Measurements from ENCODE around the gene PRR36.
A peak's percentile ranks its signal among the peaks of the same experiment; 100 is the strongest.

Gene PRR36

GRCh38 chr19:7868671-7869452 lies 5.3 kb downstream of the PRR36 start:
- H3K4me1 Mint-ChIP-seq, result peaks cover 22% of the 10 kb centered on the region
- DNase-seq, result peak; percentile 87
- H3K27me3 Mint-ChIP-seq (ENCODE audit: low read depth, poor library complexity), result peaks cover 66% of the 10 kb centered on the region
- no peaks in the 10 kb centered on the region for H3K36me3 Mint-ChIP-seq (ENCODE audit: low read depth)
- peak overlapping the region; percentile 67 for H3K4me3 Mint-ChIP-seq
- no peaks in the 10 kb centered on the region for H3K9me3 Mint-ChIP-seq
- peak; percentile 49 for TF ChIP-seq CTCF (IDR thresholded peaks at IDR 0.05)
- H3K27ac Mint-ChIP-seq, result no peak overlapping the region

DNA sequence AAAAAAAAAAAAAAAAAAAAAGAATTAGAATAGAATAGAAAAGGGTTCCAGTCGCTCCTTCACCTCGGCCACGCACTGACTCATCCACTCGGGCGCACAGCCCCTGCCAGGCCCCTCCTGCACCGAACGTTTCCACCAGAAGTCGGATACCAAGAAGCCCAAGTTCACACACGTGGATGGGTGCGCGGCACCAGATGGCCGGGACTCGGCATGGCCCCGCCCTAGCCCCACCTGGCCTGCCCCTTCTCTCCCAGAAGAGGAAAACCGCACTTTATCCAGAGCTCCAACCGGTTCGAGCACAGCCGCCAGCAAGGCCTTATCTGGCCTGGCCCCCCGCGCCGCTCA lies 5.9 kb downstream of the PRR36 start:
- Mint-ChIP-seq H3K36me3 (ENCODE audit: low read depth) (no peaks in the 10 kb centered on the region), H3K4me3 (no peak overlapping the region), H3K9me3 (no peaks in the 10 kb centered on the region), H3K27ac (no peak overlapping the region), H3K27me3 (ENCODE audit: low read depth, poor library complexity) (peaks cover 66% of the 10 kb centered on the region), H3K4me1 (peaks cover 22% of the 10 kb centered on the region)
- no peak for DNase-seq
- TF ChIP-seq CTCF (IDR thresholded peaks at IDR 0.05), result no peak

- no peak overlapping the region for H3K27ac Mint-ChIP-seq
Observed at GRCh38 chr19:7867092-7867844, 6.9 kb downstream of the PRR36 start.

DNA sequence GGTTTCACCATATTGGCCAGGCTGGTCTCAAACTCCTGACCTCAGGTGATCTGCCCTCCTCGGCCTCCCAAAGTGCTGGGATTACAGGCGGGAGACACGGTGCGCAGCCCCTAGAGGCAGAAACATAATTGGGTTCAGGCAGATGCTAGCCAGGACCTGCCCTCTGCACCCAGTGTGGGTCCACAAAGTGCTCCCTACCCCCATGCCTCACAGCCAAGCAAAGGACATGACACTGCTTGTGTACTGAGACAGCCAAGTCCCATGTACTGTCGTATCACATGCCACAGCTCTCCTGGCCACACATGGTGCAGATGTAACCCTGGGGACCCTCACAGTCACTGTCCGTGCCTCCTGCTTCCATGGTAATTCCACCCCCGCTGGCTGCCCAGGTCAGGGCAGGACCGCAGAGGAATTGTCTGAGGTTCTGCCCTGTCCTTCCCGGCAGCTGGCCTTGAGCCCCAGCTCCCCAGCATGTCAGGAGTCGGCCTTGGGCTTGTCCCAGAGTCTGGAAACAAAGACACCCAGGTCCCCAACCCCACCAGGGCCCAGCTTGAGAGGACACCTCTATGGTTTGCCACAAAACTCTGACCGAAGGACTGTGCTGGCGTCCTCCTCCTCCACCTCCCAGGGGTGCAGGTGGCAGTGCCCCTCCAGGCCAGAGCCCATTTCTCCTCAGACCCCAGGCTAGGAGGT lies 7.6 kb downstream of the PRR36 start:
- Mint-ChIP-seq H3K36me3 (ENCODE audit: low read depth) (no peaks in the 10 kb centered on the region), H3K27me3 (ENCODE audit: low read depth, poor library complexity) (peaks cover 68% of the 10 kb centered on the region), H3K27ac (no peak overlapping the region), H3K4me3 (no peak overlapping the region), H3K9me3 (no peaks in the 10 kb centered on the region), H3K4me1 (peaks cover 14% of the 10 kb centered on the region)
- no peak for DNase-seq
- no peak for TF ChIP-seq CTCF (IDR thresholded peaks at IDR 0.05)

More at GRCh38 chr19:7867092-7867844, 6.9 kb downstream of the PRR36 start:
- H3K4me3 Mint-ChIP-seq, result no peak overlapping the region
- peaks cover 21% of the 10 kb centered on the region for H3K4me1 Mint-ChIP-seq
- H3K9me3 Mint-ChIP-seq, result no peaks in the 10 kb centered on the region
- DNase-seq, result no peak
- no peaks in the 10 kb centered on the region for H3K36me3 Mint-ChIP-seq (ENCODE audit: low read depth)
- TF ChIP-seq CTCF (IDR thresholded peaks at IDR 0.05), result no peak
- peaks cover 68% of the 10 kb centered on the region for H3K27me3 Mint-ChIP-seq (ENCODE audit: low read depth, poor library complexity)

GRCh38 chr19:7865262-7865911 lies 8.8 kb downstream of the PRR36 start:
- Mint-ChIP-seq H3K27me3 (ENCODE audit: low read depth, poor library complexity) (peaks cover 76% of the 10 kb centered on the region), H3K4me3 (no peak overlapping the region), H3K9me3 (no peaks in the 10 kb centered on the region), H3K4me1 (peaks cover 10% of the 10 kb centered on the region), H3K36me3 (ENCODE audit: low read depth) (no peaks in the 10 kb centered on the region), H3K27ac (no peak overlapping the region)
- DNase-seq, result no peak
- no peak for TF ChIP-seq CTCF (IDR thresholded peaks at IDR 0.05)

All from nephron progenitor cell (in vitro differentiated cells).